Measurements from ENCODE around the gene NCCRP1.

Gene NCCRP1, protein sequence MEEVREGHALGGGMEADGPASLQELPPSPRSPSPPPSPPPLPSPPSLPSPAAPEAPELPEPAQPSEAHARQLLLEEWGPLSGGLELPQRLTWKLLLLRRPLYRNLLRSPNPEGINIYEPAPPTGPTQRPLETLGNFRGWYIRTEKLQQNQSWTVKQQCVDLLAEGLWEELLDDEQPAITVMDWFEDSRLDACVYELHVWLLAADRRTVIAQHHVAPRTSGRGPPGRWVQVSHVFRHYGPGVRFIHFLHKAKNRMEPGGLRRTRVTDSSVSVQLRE

DNA sequence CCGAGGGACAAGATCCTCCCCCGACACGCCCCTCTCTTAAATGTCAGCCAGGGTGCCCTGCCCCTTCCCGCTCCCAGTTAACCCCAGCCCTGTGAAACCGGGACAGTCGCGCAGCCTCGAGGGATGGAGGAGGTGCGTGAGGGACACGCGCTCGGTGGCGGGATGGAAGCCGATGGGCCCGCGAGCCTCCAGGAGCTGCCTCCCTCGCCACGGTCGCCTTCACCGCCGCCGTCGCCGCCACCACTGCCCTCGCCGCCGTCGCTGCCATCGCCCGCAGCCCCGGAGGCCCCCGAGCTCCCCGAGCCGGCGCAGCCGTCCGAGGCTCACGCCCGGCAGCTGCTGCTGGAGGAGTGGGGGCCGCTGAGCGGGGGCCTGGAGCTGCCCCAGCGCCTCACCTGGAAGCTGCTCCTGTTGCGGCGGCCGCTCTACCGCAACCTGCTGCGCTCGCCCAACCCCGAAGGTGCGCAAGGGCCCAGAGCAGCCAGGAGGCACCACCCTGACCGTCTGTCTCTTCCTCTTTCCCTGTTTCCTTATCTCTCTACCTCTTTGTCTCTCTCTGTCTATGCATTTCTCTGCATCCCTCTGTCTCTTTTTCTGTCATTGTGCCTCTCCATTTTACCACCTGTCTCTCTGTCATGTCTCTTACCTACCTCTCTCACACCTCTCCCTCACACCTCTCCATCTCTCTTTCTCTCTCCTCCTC lies at the start of gene NCCRP1:
TSS of gene NCCRP1 (plus strand) at position 105 of the 703 bp plus-strand sequence. CDS start at position 124, 19 bp downstream.
- Histone ChIP-seq H3K27ac (no peak within 1 kb of the TSS), H3K9me3 (ENCODE audit: severe bottlenecking) (no peaks in the 10 kb centered on the region), H3K27me3 (ENCODE audit: insufficient read depth, low read depth, severe bottlenecking) (no peaks in the 10 kb centered on the region), H3K4me3 (ENCODE audit: low read depth, low read length) (no peak within 1 kb of the TSS), H3K36me3 (no peaks in the 10 kb centered on the region)
- TF ChIP-seq CTCF (IDR thresholded peaks at IDR 0.05; ENCODE audit: low read depth, low read length), result no peak
- peak; percentile 24 for DNase-seq

- Histone ChIP-seq H3K36me3 (peaks cover 9% of the 10 kb centered on the region), H3K27ac (no peak overlapping the region), H3K4me3 (ENCODE audit: low read depth, low read length) (no peak overlapping the region), H3K27me3 (ENCODE audit: insufficient read depth, low read depth, severe bottlenecking) (no peaks in the 10 kb centered on the region), H3K9me3 (ENCODE audit: severe bottlenecking) (no peaks in the 10 kb centered on the region)
- DNase-seq, result no peak
- TF ChIP-seq CTCF (IDR thresholded peaks at IDR 0.05; ENCODE audit: low read depth, low read length), result no peak
These were observed 49.3 kb upstream of the NCCRP1 start for GRCh38 chr19:39147480-39147879.

GRCh38 chr19:39148939-39149529 lies 47.7 kb upstream of the NCCRP1 start:
- DNase-seq, result no peak
- Histone ChIP-seq H3K27me3 (ENCODE audit: insufficient read depth, low read depth, severe bottlenecking) (no peaks in the 10 kb centered on the region), H3K27ac (no peak overlapping the region), H3K9me3 (ENCODE audit: severe bottlenecking) (no peaks in the 10 kb centered on the region), H3K4me3 (ENCODE audit: low read depth, low read length) (no peak overlapping the region), H3K36me3 (peaks cover 9% of the 10 kb centered on the region)
- TF ChIP-seq CTCF (IDR thresholded peaks at IDR 0.05; ENCODE audit: low read depth, low read length), result no peak

GRCh38 chr19:39150235-39150634 lies 46.5 kb upstream of the NCCRP1 start:
- Histone ChIP-seq H3K9me3 (ENCODE audit: severe bottlenecking) (no peaks in the 10 kb centered on the region), H3K36me3 (peaks cover 9% of the 10 kb centered on the region), H3K4me3 (ENCODE audit: low read depth, low read length) (no peak overlapping the region), H3K27me3 (ENCODE audit: insufficient read depth, low read depth, severe bottlenecking) (no peaks in the 10 kb centered on the region), H3K27ac (peak overlapping the region; percentile 60)
- DNase-seq, result no peak
- TF ChIP-seq CTCF (IDR thresholded peaks at IDR 0.05; ENCODE audit: low read depth, low read length), result no peak

- Histone ChIP-seq H3K27ac (peak overlapping the region; percentile 60), H3K27me3 (ENCODE audit: insufficient read depth, low read depth, severe bottlenecking) (no peaks in the 10 kb centered on the region), H3K36me3 (peaks cover 9% of the 10 kb centered on the region), H3K4me3 (ENCODE audit: low read depth, low read length) (no peak overlapping the region), H3K9me3 (ENCODE audit: severe bottlenecking) (no peaks in the 10 kb centered on the region)
- TF ChIP-seq CTCF (IDR thresholded peaks at IDR 0.05; ENCODE audit: low read depth, low read length), result no peak
- DNase-seq, result peak; percentile 71
These were observed 45.8 kb upstream of the NCCRP1 start for GRCh38 chr19:39150807-39151600.
